ENCODE data around the gene NKAPD1.
"Not testable (repeated sequence)": the region's sequence is repeated elsewhere in the genome, so short reads cannot be mapped to it uniquely, and the experiment has no call there.

The NKAPD1 gene

GRCh38 chr11:112037527-112037926 is 36.6 kb upstream of the NKAPD1 start:
- DNase-seq (ENCODE audit: low read depth): no peak
- TF ChIP-seq CTCF (IDR thresholded peaks at IDR 0.05; ENCODE audit: low read depth, low read length, missing control alignments): no peak

GRCh38 chr11:112042161-112042960 is 31.7 kb upstream of the NKAPD1 start:
- no peak overlapping the region for H3K4me3 ChIP-seq (ENCODE audit: low read depth, low read length)
- TF ChIP-seq CTCF (IDR thresholded peaks at IDR 0.05; ENCODE audit: low read depth, low read length, missing control alignments): no peak
- DNase-seq (ENCODE audit: low read depth): no peak

More at GRCh38 chr11:112037527-112037926, 36.6 kb upstream of the NKAPD1 start:
- H3K4me3 ChIP-seq (ENCODE audit: low read depth, low read length): no peak overlapping the region

- H3K4me3 ChIP-seq (ENCODE audit: low read depth, low read length): no peak overlapping the region
- no peak for TF ChIP-seq CTCF (IDR thresholded peaks at IDR 0.05; ENCODE audit: low read depth, low read length, missing control alignments)
- no peak for DNase-seq (ENCODE audit: low read depth)
Measured at GRCh38 chr11:112042961-112043304, 31.2 kb upstream of the NKAPD1 start.

- no peak for TF ChIP-seq CTCF (IDR thresholded peaks at IDR 0.05; ENCODE audit: low read depth, low read length, missing control alignments)
- DNase-seq (ENCODE audit: low read depth): no peak
- no peak overlapping the region for H3K4me3 ChIP-seq (ENCODE audit: low read depth, low read length)
Measured at GRCh38 chr11:112044961-112045360, 29.1 kb upstream of the NKAPD1 start.

- DNase-seq (ENCODE audit: low read depth); H3K4me3 ChIP-seq (ENCODE audit: low read depth, low read length): not testable (repeated sequence)
Measured at GRCh38 chr11:112046647-112047046, 27.5 kb upstream of the NKAPD1 start.

GRCh38 chr11:112048256-112048655 is 25.8 kb upstream of the NKAPD1 start:
- H3K4me3 ChIP-seq (ENCODE audit: low read depth, low read length); DNase-seq (ENCODE audit: low read depth): not testable (repeated sequence)

GRCh38 chr11:112049777-112050176 is 24.3 kb upstream of the NKAPD1 start:
- H3K4me3 ChIP-seq (ENCODE audit: low read depth, low read length): no peak overlapping the region
- TF ChIP-seq CTCF (IDR thresholded peaks at IDR 0.05; ENCODE audit: low read depth, low read length, missing control alignments): no peak
- no peak for DNase-seq (ENCODE audit: low read depth)

GRCh38 chr11:112050721-112051120 is 23.4 kb upstream of the NKAPD1 start:
- no peak for TF ChIP-seq CTCF (IDR thresholded peaks at IDR 0.05; ENCODE audit: low read depth, low read length, missing control alignments)
- H3K4me3 ChIP-seq (ENCODE audit: low read depth, low read length): no peak overlapping the region
- peak; percentile 43 for DNase-seq (ENCODE audit: low read depth)

Data from GM12864 (cell line).